ENCODE data around the gene KLHDC1.
"Not testable (repeated sequence)": the region's sequence is repeated elsewhere in the genome, so short reads cannot be mapped to it uniquely, and the experiment has no call there.

The KLHDC1 gene

GRCh38 chr14:49692811-49693734, at the start of gene KLHDC1:
TSS of gene KLHDC1 (plus strand) at chr14:49693120. CDS start at chr14:49693195, 75 bp downstream.
- peak; percentile 46 for DNase-seq

- DNase-seq = no peak
Observed at GRCh38 chr14:49653508-49653907, 39.4 kb upstream of the KLHDC1 start.

GRCh38 chr14:49654511-49654910, 38.4 kb upstream of the KLHDC1 start:
- DNase-seq = no peak

- not testable (repeated sequence) for DNase-seq
Observed at GRCh38 chr14:49657500-49657899, 35.4 kb upstream of the KLHDC1 start.

GRCh38 chr14:49659526-49660455, 33.1 kb upstream of the KLHDC1 start:
- DNase-seq = no peak

- no peak for DNase-seq
Observed at GRCh38 chr14:49670475-49670874, 22.4 kb upstream of the KLHDC1 start.

GRCh38 chr14:49673586-49673985, 19.3 kb upstream of the KLHDC1 start:
- no peak for DNase-seq

- DNase-seq = no peak
Observed at GRCh38 chr14:49677643-49678042, 15.3 kb upstream of the KLHDC1 start.

GRCh38 chr14:49679271-49679670, 13.6 kb upstream of the KLHDC1 start:
- no peak for DNase-seq

- no peak for DNase-seq
Observed at GRCh38 chr14:49686425-49686824, 6.5 kb upstream of the KLHDC1 start.

- DNase-seq = peak; percentile 79
Observed at GRCh38 chr14:49687942-49688700, 4.8 kb upstream of the KLHDC1 start, which contains the start of gene POLE2. TSS of gene POLE2 (minus strand) at chr14:49688214. CDS start at chr14:49688203, 11 bp downstream.

GRCh38 chr14:49688701-49689030, 4.3 kb upstream of the KLHDC1 start:
- DNase-seq = no peak

GRCh38 chr14:49691031-49691430, 1.9 kb upstream of the KLHDC1 start:
- no peak for DNase-seq

GRCh38 chr14:49692193-49692757, 645 bp upstream of the KLHDC1 start:
- no peak for DNase-seq

GRCh38 chr14:49693735-49694124, 810 bp downstream of the KLHDC1 start:
- not testable (repeated sequence) for DNase-seq

GRCh38 chr14:49702725-49703124, 9.8 kb downstream of the KLHDC1 start:
- no peak for DNase-seq

GRCh38 chr14:49703965-49704364, 11.0 kb downstream of the KLHDC1 start:
- no peak for DNase-seq

GRCh38 chr14:49704471-49704870, 11.6 kb downstream of the KLHDC1 start:
- DNase-seq = not testable (repeated sequence)

GRCh38 chr14:49710993-49711392, 18.1 kb downstream of the KLHDC1 start:
- not testable (repeated sequence) for DNase-seq

GRCh38 chr14:49720744-49721143, 27.8 kb downstream of the KLHDC1 start:
- no peak for DNase-seq

GRCh38 chr14:49721733-49722435, 29.0 kb downstream of the KLHDC1 start:
- DNase-seq = not testable (repeated sequence)

GRCh38 chr14:49727171-49727570, 34.3 kb downstream of the KLHDC1 start:
- no peak for DNase-seq
